ENCODE results near the gene NDUFAB1.

The NDUFAB1 gene

DNA sequence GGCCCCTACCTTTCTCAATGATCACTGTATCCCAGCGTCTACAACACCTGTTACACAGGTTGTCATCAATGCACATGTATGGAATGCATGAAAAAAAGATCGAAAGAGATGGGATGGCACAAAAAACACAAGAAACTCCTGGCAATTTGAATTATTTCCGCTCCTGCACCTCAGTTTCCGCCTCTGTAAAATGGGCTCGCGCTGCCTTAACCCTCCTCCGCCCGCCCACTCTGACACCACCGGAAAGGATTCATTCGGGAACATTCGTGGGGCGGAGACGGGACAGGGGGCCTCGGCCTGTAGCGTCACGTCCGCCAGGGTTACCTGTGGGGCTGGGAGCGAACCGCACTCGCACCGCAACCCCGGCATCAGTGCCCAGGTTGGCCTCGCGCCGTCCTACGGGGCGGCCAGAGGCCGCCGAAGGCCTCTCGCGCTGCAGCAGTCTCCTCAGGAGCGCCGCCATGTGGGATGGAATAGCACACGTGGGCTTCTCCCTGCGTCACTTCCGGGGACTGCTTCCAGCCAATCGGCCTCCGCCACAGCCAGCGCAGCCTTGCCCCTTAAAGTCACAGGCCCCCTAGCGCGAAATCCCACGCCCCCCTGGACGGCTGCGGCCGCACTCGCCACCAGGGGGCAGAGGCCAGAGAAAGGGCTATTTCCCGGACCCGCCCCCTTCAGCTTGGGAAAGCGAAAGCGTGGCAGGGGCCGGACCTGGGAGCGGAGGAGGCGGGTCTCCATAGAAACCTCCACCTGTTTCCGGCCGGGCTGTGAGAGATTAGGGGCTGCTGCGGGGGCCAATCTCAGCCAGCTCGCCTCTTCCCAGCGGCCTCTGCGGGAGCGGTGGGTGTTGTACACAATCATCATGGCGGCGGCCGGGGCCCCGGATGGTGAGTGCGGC lies 39.0 kb downstream of the NDUFAB1 start, which contains the start of the genes EARS2 and UBFD1:
Gene EARS2 (minus strand): TSS at position 470 of the 898 bp plus-strand sequence. CDS start 7 bp downstream, at position 463.
Gene UBFD1 (plus strand): TSS at position 847 of the 898 bp plus-strand sequence. CDS start 16 bp downstream, at position 863.
- H3K36me3 ChIP-seq (ENCODE audit: control insufficient read depth in 1 of 2, insufficient read depth in 2 of 2, low read depth in 1 of 2, low read length in 2 of 2) = peaks cover 15 to 40% of the 10 kb centered on the region in 2 experiments
- no peaks in the 10 kb centered on the region for H3K9me3 ChIP-seq (ENCODE audit: control insufficient read depth, low read length)
- H3K23ac ChIP-seq (ENCODE audit: low read length in 2 of 2) = peak within 1 kb of the TSS in 1 of 2 experiments; percentile 72
- peak within 1 kb of the TSS; percentile 78 to 95 for H3K4ac ChIP-seq (ENCODE audit: low read depth in 1 of 2, low read length in 2 of 2)
- H3K4me2 ChIP-seq (ENCODE audit: low read length, poor library complexity, severe bottlenecking) = peak within 1 kb of the TSS; percentile 75
- peak within 1 kb of the TSS; percentile 12 for H2BK15ac ChIP-seq (ENCODE audit: low read depth, poor library complexity, severe bottlenecking)
- H3K27me3 ChIP-seq (ENCODE audit: control insufficient read depth in 1 of 2, insufficient read depth in 1 of 2, low read length in 2 of 2) = no peaks in the 10 kb centered on the region
- peak within 1 kb of the TSS; percentile 36 for H4K91ac ChIP-seq (ENCODE audit: low read length)
- H3K4me3 ChIP-seq (ENCODE audit: insufficient read depth in 1 of 2, low read depth in 1 of 2, low read length in 2 of 2) = peak within 1 kb of the TSS; percentile 93 to 98
- peak within 1 kb of the TSS; percentile 99 for H3K9ac ChIP-seq (ENCODE audit: low read length)
- 2% methylated on average over 56 of the region's 65 CpGs for WGBS
- peaks cover 22% of the 10 kb centered on the region for H3K79me1 ChIP-seq (replicated peaks; ENCODE audit: low read length, poor library complexity, severe bottlenecking)
- H3K18ac ChIP-seq (ENCODE audit: low read depth in 1 of 2, low read length in 2 of 2) = peak within 1 kb of the TSS; percentile 75 to 84
- DNase-seq = peak; percentile 99
- H2AK5ac ChIP-seq (ENCODE audit: low read length, severe bottlenecking) = peak within 1 kb of the TSS; percentile 70
- peak within 1 kb of the TSS; percentile 90 for H2AFZ ChIP-seq (ENCODE audit: low read depth, low read length)
- peak within 1 kb of the TSS in 1 of 2 experiments; percentile 45 for H2BK12ac ChIP-seq (ENCODE audit: low read length in 2 of 2)
- H2BK120ac ChIP-seq (ENCODE audit: low read depth, low read length) = peak within 1 kb of the TSS; percentile 85
- H2BK5ac ChIP-seq (ENCODE audit: low read depth, low read length, poor library complexity, severe bottlenecking) = peak within 1 kb of the TSS; percentile 88
- H3K14ac ChIP-seq (ENCODE audit: low read length in 2 of 2) = peak within 1 kb of the TSS in 1 of 2 experiments; percentile 96
- H3K27ac ChIP-seq (ENCODE audit: low read length, poor library complexity, severe bottlenecking) = peak within 1 kb of the TSS; percentile 31
- H4K8ac ChIP-seq (ENCODE audit: low read length) = peak within 1 kb of the TSS; percentile 85
- no peaks in the 10 kb centered on the region for H3K4me1 ChIP-seq (ENCODE audit: control insufficient read depth, insufficient read depth, low read depth, low read length)

DNA sequence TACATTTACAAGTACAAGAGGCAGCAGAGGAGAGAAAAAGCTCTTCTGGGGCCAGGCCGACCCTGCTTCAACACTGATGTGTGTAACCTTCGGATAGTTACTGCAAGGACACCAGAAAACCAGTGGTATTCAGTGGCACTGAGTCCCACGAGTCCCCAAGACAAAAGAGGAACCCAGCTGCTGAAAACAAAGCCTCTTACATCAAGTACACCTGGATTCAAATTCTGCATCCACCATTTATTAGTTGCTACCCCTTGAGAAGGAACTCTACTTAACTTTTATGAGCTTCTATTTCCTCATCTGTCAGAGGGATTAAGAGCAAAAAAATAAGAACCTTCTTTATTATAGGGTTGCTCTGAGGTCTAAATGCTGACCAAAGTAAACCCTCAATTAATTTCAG lies 41.6 kb downstream of the NDUFAB1 start:
- Histone ChIP-seq H3K27me3 (ENCODE audit: control insufficient read depth in 1 of 2, insufficient read depth in 1 of 2, low read length in 2 of 2) (no peaks in the 10 kb centered on the region), H3K4me3 (ENCODE audit: insufficient read depth in 1 of 2, low read depth in 1 of 2, low read length in 2 of 2) (no peak overlapping the region), H3K18ac (ENCODE audit: low read depth in 1 of 2, low read length in 2 of 2) (no peak overlapping the region), H3K79me1 (replicated peaks; ENCODE audit: low read length, poor library complexity, severe bottlenecking) (peaks cover 20% of the 10 kb centered on the region), H3K23ac (ENCODE audit: low read length in 2 of 2) (no peak overlapping the region), H3K9ac (ENCODE audit: low read length) (no peak overlapping the region), H2AFZ (ENCODE audit: low read depth, low read length) (no peak overlapping the region), H3K4me1 (ENCODE audit: control insufficient read depth, insufficient read depth, low read depth, low read length) (no peaks in the 10 kb centered on the region), H3K14ac (ENCODE audit: low read length in 2 of 2) (no peak overlapping the region), H3K4ac (ENCODE audit: low read depth in 1 of 2, low read length in 2 of 2) (no peak overlapping the region), H3K27ac (ENCODE audit: low read length, poor library complexity, severe bottlenecking) (no peak overlapping the region), H3K9me3 (ENCODE audit: control insufficient read depth, low read length) (no peaks in the 10 kb centered on the region), H2BK120ac (ENCODE audit: low read depth, low read length) (no peak overlapping the region), H4K91ac (ENCODE audit: low read length) (no peak overlapping the region), H2AK5ac (ENCODE audit: low read length, severe bottlenecking) (no peak overlapping the region), H2BK12ac (ENCODE audit: low read length in 2 of 2) (no peak overlapping the region), H3K4me2 (ENCODE audit: low read length, poor library complexity, severe bottlenecking) (no peak overlapping the region), H2BK15ac (ENCODE audit: low read depth, poor library complexity, severe bottlenecking) (no peak overlapping the region), H3K36me3 (ENCODE audit: control insufficient read depth in 1 of 2, insufficient read depth in 2 of 2, low read depth in 1 of 2, low read length in 2 of 2) (peaks cover 27 to 36% of the 10 kb centered on the region in 2 experiments), H4K8ac (ENCODE audit: low read length) (no peak overlapping the region), H2BK5ac (ENCODE audit: low read depth, low read length, poor library complexity, severe bottlenecking) (no peak overlapping the region)
- no peak for DNase-seq
- whole genome bisulfite sequencing = 89% methylated on average over 3 of the region's 3 CpGs

DNA sequence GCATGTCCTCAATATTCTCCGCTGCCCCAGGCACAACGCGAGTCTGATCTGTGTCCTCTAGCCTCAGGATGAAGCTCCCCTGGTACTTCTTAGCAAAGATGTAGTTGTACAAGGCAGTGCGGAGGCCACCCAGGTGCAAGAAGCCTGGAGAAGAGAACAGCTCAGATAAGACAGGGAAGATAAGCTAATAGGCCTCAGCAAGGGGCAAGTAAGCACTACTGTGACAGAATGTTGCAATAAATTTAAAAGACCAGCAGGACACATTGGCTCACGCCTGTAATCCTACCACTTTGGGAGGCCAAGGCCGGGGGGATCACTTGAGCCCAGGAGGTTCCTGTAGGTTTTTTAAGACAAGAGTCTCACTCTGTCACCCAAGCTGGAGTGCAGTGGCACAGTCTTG lies 44.0 kb downstream of the NDUFAB1 start:
- Histone ChIP-seq H3K4me2 (ENCODE audit: low read length, poor library complexity, severe bottlenecking) (no peak overlapping the region), H3K36me3 (ENCODE audit: control insufficient read depth in 1 of 2, insufficient read depth in 2 of 2, low read depth in 1 of 2, low read length in 2 of 2) (peaks cover 40 to 47% of the 10 kb centered on the region in 2 experiments), H3K4me1 (ENCODE audit: control insufficient read depth, insufficient read depth, low read depth, low read length) (no peaks in the 10 kb centered on the region), H2BK5ac (ENCODE audit: low read depth, low read length, poor library complexity, severe bottlenecking) (no peak overlapping the region), H3K4me3 (ENCODE audit: insufficient read depth in 1 of 2, low read depth in 1 of 2, low read length in 2 of 2) (no peak overlapping the region), H3K4ac (ENCODE audit: low read depth in 1 of 2, low read length in 2 of 2) (no peak overlapping the region), H2BK15ac (ENCODE audit: low read depth, poor library complexity, severe bottlenecking) (no peak overlapping the region), H3K79me1 (replicated peaks; ENCODE audit: low read length, poor library complexity, severe bottlenecking) (peaks cover 25% of the 10 kb centered on the region), H3K18ac (ENCODE audit: low read depth in 1 of 2, low read length in 2 of 2) (no peak overlapping the region), H2AK5ac (ENCODE audit: low read length, severe bottlenecking) (no peak overlapping the region), H3K27me3 (ENCODE audit: control insufficient read depth in 1 of 2, insufficient read depth in 1 of 2, low read length in 2 of 2) (no peaks in the 10 kb centered on the region), H3K14ac (ENCODE audit: low read length in 2 of 2) (no peak overlapping the region), H3K27ac (ENCODE audit: low read length, poor library complexity, severe bottlenecking) (no peak overlapping the region), H3K9ac (ENCODE audit: low read length) (no peak overlapping the region), H2BK12ac (ENCODE audit: low read length in 2 of 2) (no peak overlapping the region), H2BK120ac (ENCODE audit: low read depth, low read length) (no peak overlapping the region), H4K91ac (ENCODE audit: low read length) (no peak overlapping the region), H3K23ac (ENCODE audit: low read length in 2 of 2) (no peak overlapping the region), H3K9me3 (ENCODE audit: control insufficient read depth, low read length) (no peaks in the 10 kb centered on the region), H2AFZ (ENCODE audit: low read depth, low read length) (no peak overlapping the region), H4K8ac (ENCODE audit: low read length) (no peak overlapping the region)
- no peak for DNase-seq
- 81% methylated on average over 6 of the region's 6 CpGs for WGBS

DNA sequence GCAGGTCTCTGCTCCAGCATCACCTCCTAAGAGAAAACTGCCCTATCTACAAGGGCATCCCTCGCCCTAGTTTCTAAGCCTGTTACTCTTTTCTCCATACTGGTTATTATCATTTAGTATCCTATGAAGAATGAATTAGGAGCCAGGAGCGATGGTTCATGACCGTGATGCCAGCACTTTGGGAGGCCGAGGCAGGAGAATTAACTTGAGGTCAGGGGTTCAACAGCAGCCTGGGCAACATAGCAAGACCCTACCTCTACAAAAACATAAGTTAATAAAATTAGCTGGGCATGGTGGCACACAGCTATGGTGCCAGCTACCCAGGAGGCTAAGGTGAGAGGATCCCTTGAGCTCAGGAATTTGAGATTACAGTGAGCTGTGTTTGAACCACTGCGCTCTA lies 46.2 kb downstream of the NDUFAB1 start:
- WGBS = 89% methylated on average over 3 of the region's 5 CpGs

More for the DNA sequence above, 46.2 kb downstream of the NDUFAB1 start:
- H2BK12ac ChIP-seq (ENCODE audit: low read length in 2 of 2) = no peak overlapping the region
- no peak overlapping the region for H2AK5ac ChIP-seq (ENCODE audit: low read length, severe bottlenecking)
- H3K4me2 ChIP-seq (ENCODE audit: low read length, poor library complexity, severe bottlenecking) = no peak overlapping the region
- H3K4me3 ChIP-seq (ENCODE audit: insufficient read depth in 1 of 2, low read depth in 1 of 2, low read length in 2 of 2) = no peak overlapping the region
- peaks cover 27% of the 10 kb centered on the region for H3K79me1 ChIP-seq (replicated peaks; ENCODE audit: low read length, poor library complexity, severe bottlenecking)
- no peaks in the 10 kb centered on the region for H3K27me3 ChIP-seq (ENCODE audit: control insufficient read depth in 1 of 2, insufficient read depth in 1 of 2, low read length in 2 of 2)
- H2BK15ac ChIP-seq (ENCODE audit: low read depth, poor library complexity, severe bottlenecking) = no peak overlapping the region
- H3K9ac ChIP-seq (ENCODE audit: low read length) = no peak overlapping the region
- no peak overlapping the region for H3K18ac ChIP-seq (ENCODE audit: low read depth in 1 of 2, low read length in 2 of 2)
- no peak overlapping the region for H3K4ac ChIP-seq (ENCODE audit: low read depth in 1 of 2, low read length in 2 of 2)
- no peak overlapping the region for H4K91ac ChIP-seq (ENCODE audit: low read length)
- H3K9me3 ChIP-seq (ENCODE audit: control insufficient read depth, low read length) = no peaks in the 10 kb centered on the region
- H4K8ac ChIP-seq (ENCODE audit: low read length) = no peak overlapping the region
- peaks cover 48 to 69% of the 10 kb centered on the region in 2 experiments for H3K36me3 ChIP-seq (ENCODE audit: control insufficient read depth in 1 of 2, insufficient read depth in 2 of 2, low read depth in 1 of 2, low read length in 2 of 2)
- H2AFZ ChIP-seq (ENCODE audit: low read depth, low read length) = no peak overlapping the region
- no peak for DNase-seq
- no peak overlapping the region for H3K27ac ChIP-seq (ENCODE audit: low read length, poor library complexity, severe bottlenecking)
- H3K23ac ChIP-seq (ENCODE audit: low read length in 2 of 2) = no peak overlapping the region
- no peak overlapping the region for H3K14ac ChIP-seq (ENCODE audit: low read length in 2 of 2)
- H2BK120ac ChIP-seq (ENCODE audit: low read depth, low read length) = no peak overlapping the region
- no peak overlapping the region for H2BK5ac ChIP-seq (ENCODE audit: low read depth, low read length, poor library complexity, severe bottlenecking)
- no peaks in the 10 kb centered on the region for H3K4me1 ChIP-seq (ENCODE audit: control insufficient read depth, insufficient read depth, low read depth, low read length)

Measured in mesenchymal stem cell (in vitro differentiated cells and primary cell).